Inferior parietal cortex (tissue), 1 donor: ENCODE data around the gene LHPP.

ENCODE experiments used
- DNase-seq: peaks from one replicate; pipeline ENCODE4 v3.0.0-alpha.2; 2016; ENCODE audit errors: extremely low spot score

Gene LHPP

DNA sequence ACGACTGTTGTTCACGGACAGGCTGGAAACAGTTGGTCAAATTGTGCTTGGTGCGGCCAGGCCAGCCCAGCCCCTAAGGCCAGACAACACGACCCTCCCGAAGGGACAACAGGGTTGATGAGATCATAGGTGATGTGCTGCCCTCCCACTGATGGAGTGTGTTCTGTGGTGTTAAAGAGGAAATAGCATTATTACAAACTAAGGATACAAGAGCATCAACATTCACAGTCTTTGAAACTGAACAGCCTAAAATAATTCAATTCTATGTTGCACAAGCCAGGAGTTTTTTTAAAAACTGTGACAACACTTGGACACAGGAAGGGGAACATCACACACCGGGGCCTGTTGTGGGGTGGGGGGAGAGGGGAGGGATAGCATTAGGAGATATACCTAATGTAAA, 194.9 kb downstream of the LHPP start:
- DNase-seq: no peak

- DNase-seq: no peak
Measured at GRCh38 chr10:124657806-124658205, 196.2 kb downstream of the LHPP start.

GRCh38 chr10:124658591-124659242, 197.1 kb downstream of the LHPP start:
- no peak for DNase-seq

DNA sequence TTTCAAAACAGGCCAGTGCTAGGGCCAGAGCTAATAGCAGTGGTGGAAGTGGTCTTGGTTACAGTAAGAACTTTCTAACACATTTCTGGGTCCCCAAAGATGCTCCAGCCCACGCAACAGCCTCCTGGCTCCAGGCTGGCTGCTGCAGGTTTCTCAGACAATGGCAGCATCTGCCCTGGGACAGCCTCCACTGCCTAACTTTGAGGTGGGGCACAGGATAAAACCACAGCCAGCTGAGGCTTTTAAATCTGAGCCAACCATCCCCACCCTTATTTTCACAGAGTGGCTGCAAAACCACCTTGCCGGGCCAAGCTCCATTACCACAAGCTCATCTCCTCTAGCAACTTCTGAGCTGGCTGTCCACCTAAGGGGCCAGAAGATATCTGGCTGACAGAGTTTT, 197.8 kb downstream of the LHPP start:
- DNase-seq: no peak

- no peak for DNase-seq
Measured at GRCh38 chr10:124660404-124661125, 198.9 kb downstream of the LHPP start.

- DNase-seq: no peak
Measured at GRCh38 chr10:124661660-124662180, 200.1 kb downstream of the LHPP start.

DNA sequence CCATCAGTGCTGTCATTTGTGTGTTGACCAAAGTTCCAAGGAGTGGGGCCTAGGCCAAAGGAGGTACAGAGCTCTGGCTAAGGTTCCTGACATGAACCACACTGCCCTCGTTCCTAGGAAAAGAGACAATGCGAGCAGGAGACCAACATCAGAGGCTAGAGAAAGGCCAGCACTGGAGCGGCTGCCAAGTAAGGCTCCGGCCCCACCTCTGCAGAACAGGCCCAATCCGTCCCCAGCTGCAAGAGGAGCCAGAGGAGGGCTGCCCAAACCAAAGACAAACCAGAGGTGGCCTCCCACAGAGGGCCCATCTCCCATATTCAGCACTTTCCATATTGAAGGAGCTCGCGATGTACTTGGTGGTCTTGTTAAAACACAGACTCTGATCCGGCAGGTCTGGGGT, 201.6 kb downstream of the LHPP start:
- no peak for DNase-seq
